ENCODE results near the gene KANK2. TPM values are rescaled to one million over a fixed set of nuclear protein-coding genes. Genes with fewer than 3 reads are reported as not detected.

KANK2 gene
- total and polyA plus RNA-seq, 2 of the 4 experiments (the other 2 are of a cell fraction), result 104 to 176 TPM

DNA sequence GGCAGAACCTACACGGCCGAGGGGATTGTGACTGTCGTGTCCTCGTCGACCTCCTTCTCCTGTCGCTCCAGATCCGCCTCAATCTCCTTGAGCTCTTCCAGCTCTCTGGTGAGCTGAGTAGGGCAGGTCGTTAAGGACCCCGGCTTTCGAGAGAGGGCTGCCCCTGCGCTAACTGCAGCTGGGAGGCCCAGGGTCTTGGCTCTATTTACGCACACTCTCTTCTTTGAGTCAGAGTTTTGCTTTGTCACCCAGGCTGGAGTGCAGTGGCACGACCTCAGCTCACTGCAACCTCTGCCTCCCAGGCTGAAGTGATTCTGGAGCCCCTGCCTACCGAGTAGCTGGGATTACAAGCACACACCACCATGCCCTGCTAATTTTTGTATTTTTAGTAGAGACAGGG lies 49.3 kb downstream of the KANK2 start:
- Histone ChIP-seq H3K4ac (ENCODE audit: low read depth, low read length) (0 out of 2 replicates have a peak overlapping the region, but pooled peaks have one; percentile 1), H3K27me3 (ENCODE audit: control insufficient read depth, insufficient read depth, low read length) (no peaks in the 10 kb centered on the region), H3K18ac (ENCODE audit: low read depth, low read length) (no peak overlapping the region), H3K9me3 (ENCODE audit: control insufficient read depth, insufficient read depth, low read length) (peaks cover 4% of the 10 kb centered on the region; the same call in 1 of the 2 replicates), H3K56ac (ENCODE audit: extremely low read depth, insufficient read depth, low read length) (no peak overlapping the region), H2AK5ac (ENCODE audit: low read depth, low read length) (peak overlapping the region; percentile 75; the same call in 1 of the 2 replicates), H2BK5ac (ENCODE audit: low read depth, low read length, poor library complexity, severe bottlenecking) (no peak overlapping the region), H4K91ac (ENCODE audit: insufficient read depth, low read depth, low read length) (no peak overlapping the region; the same call in 1 of the 2 replicates), H3K23ac (ENCODE audit: low read depth, low read length) (no peak overlapping the region), H3K4me1 (ENCODE audit: control insufficient read depth, insufficient read depth, low read length) (peaks cover 27% of the 10 kb centered on the region), H4K5ac (ENCODE audit: low read depth, low read length) (no peak overlapping the region), H3K36me3 (ENCODE audit: control insufficient read depth, insufficient read depth, low read length) (peaks cover 1% of the 10 kb centered on the region; the same call in 1 of the 2 replicates), H3K4me3 (ENCODE audit: insufficient read depth, low read depth, low read length) (no peak overlapping the region), H2BK120ac (ENCODE audit: low read depth, low read length) (no peak overlapping the region), H3K9ac (ENCODE audit: low read depth, low read length) (no peak overlapping the region), H3K14ac (replicated peaks; ENCODE audit: low read depth, low read length) (no peak overlapping the region), H2BK15ac (ENCODE audit: low read depth, low read length) (no peak overlapping the region), H4K8ac (ENCODE audit: low read depth in 2 of 2, low read length in 2 of 2) (peak overlapping the region in 1 of 2 experiments; percentile 29; a peak in 1 of 4 replicates), H3K4me2 (ENCODE audit: low read depth, low read length) (no peak overlapping the region), H2AK9ac (replicated peaks; ENCODE audit: low read depth, low read length, poor library complexity) (peak overlapping the region; percentile 28), H3K27ac (ENCODE audit: insufficient read depth, low read length) (peak overlapping the region; percentile 16; the same call in 1 of the 2 replicates), H4K20me1 (ENCODE audit: insufficient read depth, low read length) (no peaks in the 10 kb centered on the region), H2BK20ac (ENCODE audit: low read depth, low read length) (no peak overlapping the region), H3K79me1 (ENCODE audit: low read depth in 1 of 2, low read length in 2 of 2) (peaks cover 28 to 52% of the 10 kb centered on the region in 2 experiments), H3K9me1 (ENCODE audit: insufficient read depth, low read length) (0 out of 2 replicates have a peak, but pooled peaks cover 9% of the 10 kb centered on the region), H2AFZ (replicated peaks; ENCODE audit: low read length, poor library complexity) (peak overlapping the region; percentile 41)
- no TSS peak for BruUV-seq (replicated peaks)
- 89% methylated on average over 10 of the region's 14 CpGs; no CpG with 5 or more reads in 1 of the 2 experiments for WGBS, 2 experiments (ENCODE audit: extremely low coverage in 2 of 2, insufficient read length in 1 of 2)
- no peak for ATAC-seq (ENCODE audit: low read depth)
- dilution Hi-C loops (cut with HindIII; ENCODE audit: low sequenced_read_pairs, unreplicated experiment) (no loop called here), intact Hi-C loops (cut with micrococcal nuclease) (no loop called here), in situ Hi-C loops (cut with MboI; ENCODE audit: low sequenced_read_pairs) (no loop called here)
- TF ChIP-seq, protein P1, sequence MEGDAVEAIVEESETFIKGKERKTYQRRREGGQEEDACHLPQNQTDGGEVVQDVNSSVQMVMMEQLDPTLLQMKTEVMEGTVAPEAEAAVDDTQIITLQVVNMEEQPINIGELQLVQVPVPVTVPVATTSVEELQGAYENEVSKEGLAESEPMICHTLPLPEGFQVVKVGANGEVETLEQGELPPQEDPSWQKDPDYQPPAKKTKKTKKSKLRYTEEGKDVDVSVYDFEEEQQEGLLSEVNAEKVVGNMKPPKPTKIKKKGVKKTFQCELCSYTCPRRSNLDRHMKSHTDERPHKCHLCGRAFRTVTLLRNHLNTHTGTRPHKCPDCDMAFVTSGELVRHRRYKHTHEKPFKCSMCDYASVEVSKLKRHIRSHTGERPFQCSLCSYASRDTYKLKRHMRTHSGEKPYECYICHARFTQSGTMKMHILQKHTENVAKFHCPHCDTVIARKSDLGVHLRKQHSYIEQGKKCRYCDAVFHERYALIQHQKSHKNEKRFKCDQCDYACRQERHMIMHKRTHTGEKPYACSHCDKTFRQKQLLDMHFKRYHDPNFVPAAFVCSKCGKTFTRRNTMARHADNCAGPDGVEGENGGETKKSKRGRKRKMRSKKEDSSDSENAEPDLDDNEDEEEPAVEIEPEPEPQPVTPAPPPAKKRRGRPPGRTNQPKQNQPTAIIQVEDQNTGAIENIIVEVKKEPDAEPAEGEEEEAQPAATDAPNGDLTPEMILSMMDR (conservative IDR thresholded peaks at IDR 0.05; ENCODE audit: low read depth, low read length), result no peak
- TF ChIP-seq RAD21 (IDR thresholded peaks at IDR 0.05; ENCODE audit: low read length), result no peak
- no peak for TF ChIP-seq RFX5 (IDR thresholded peaks at IDR 0.05; ENCODE audit: low read depth, low read length)
- no peak for TF ChIP-seq FOS (IDR thresholded peaks at IDR 0.05; ENCODE audit: low read depth, low read length)
- TF ChIP-seq, protein P2, sequence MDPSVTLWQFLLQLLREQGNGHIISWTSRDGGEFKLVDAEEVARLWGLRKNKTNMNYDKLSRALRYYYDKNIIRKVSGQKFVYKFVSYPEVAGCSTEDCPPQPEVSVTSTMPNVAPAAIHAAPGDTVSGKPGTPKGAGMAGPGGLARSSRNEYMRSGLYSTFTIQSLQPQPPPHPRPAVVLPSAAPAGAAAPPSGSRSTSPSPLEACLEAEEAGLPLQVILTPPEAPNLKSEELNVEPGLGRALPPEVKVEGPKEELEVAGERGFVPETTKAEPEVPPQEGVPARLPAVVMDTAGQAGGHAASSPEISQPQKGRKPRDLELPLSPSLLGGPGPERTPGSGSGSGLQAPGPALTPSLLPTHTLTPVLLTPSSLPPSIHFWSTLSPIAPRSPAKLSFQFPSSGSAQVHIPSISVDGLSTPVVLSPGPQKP (IDR thresholded peaks at IDR 0.05; ENCODE audit: borderline replicate concordance, low read depth, low read length), result no peak
- no peak for TF ChIP-seq MAFK (IDR thresholded peaks at IDR 0.05; ENCODE audit: low read depth, low read length)
- TF ChIP-seq CEBPB (IDR thresholded peaks at IDR 0.05; ENCODE audit: low read depth, low read length), result no peak
- TF ChIP-seq POLR2A (IDR thresholded peaks at IDR 0.05; ENCODE audit: low read depth, low read length), result no peak
- no peak for TF ChIP-seq BHLHE40 (IDR thresholded peaks at IDR 0.05; ENCODE audit: low read depth, low read length)
- TF ChIP-seq, protein P3, sequence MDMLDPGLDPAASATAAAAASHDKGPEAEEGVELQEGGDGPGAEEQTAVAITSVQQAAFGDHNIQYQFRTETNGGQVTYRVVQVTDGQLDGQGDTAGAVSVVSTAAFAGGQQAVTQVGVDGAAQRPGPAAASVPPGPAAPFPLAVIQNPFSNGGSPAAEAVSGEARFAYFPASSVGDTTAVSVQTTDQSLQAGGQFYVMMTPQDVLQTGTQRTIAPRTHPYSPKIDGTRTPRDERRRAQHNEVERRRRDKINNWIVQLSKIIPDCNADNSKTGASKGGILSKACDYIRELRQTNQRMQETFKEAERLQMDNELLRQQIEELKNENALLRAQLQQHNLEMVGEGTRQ (IDR thresholded peaks at IDR 0.05; ENCODE audit: low read depth, low read length), result no peak
- no peak for TF ChIP-seq MAZ (IDR thresholded peaks at IDR 0.05; ENCODE audit: borderline replicate concordance, low read depth, low read length)
- no peak for TF ChIP-seq NFE2L2 (IDR thresholded peaks at IDR 0.05; ENCODE audit: low read depth, low read length)
- TF ChIP-seq SMC3 (IDR thresholded peaks at IDR 0.05; ENCODE audit: low read depth, low read length), result no peak
- TF ChIP-seq MXI1 (IDR thresholded peaks at IDR 0.05; ENCODE audit: borderline replicate concordance, low read depth, low read length), result no peak
- no peak for TF ChIP-seq RCOR1 (IDR thresholded peaks at IDR 0.05; ENCODE audit: insufficient replicate concordance, low read length)
- POLR2A ChIA-PET (ENCODE audit: unreplicated experiment), result no interaction called here
- no peak for DNase-seq
- CTCF ChIA-PET, result no interaction called here

All from IMR-90 (cell line).